Left ventricle myocardium inferior (tissue), 1 donor: ENCODE data around the gene MFAP4. TPM values are rescaled to one million over a fixed set of nuclear protein-coding genes. Genes with fewer than 3 reads are reported as not detected.

Experiments
- DNase-seq: peaks from one replicate; pipeline ENCODE4 v3.0.0-alpha.2; 2020
- H3K27ac ChIP-seq: fragments of 200-600 bp; replicated peaks from 2 replicates; pipeline ENCODE4 v1.8.0; 2021
- H3K27me3 ChIP-seq: fragments of 200-600 bp; 2 replicates; pipeline ENCODE4 v1.8.0; 2021; ENCODE audit warnings: low read depth
- H3K36me3 ChIP-seq: fragments of 200-600 bp; 2 replicates; pipeline ENCODE4 v1.8.0; 2021
- H3K4me1 ChIP-seq: fragments of 200-600 bp; 2 replicates; pipeline ENCODE4 v1.8.0; 2021
- H3K4me3 ChIP-seq: fragments of 200-600 bp; 2 replicates; pipeline ENCODE4 v1.8.0; 2021; ENCODE audit warnings: mild to moderate bottlenecking, moderate library complexity
- H3K9me3 ChIP-seq: fragments of 200-600 bp; replicated peaks from 2 replicates; pipeline ENCODE4 v1.8.0; 2021
- CTCF ChIP-seq: fragments of 200-600 bp; IDR thresholded peaks from 2 replicates; pipeline ENCODE4 v1.8.0; 2021; ENCODE audit warnings: antibody characterized with exemption, mild to moderate bottlenecking, borderline replicate concordance
- intact Hi-C: fragments of 100-400 bp; cut with micrococcal nuclease; formaldehyde crosslinking; loops from one replicate; pipeline ENCODE4 v1.11.0; 2022
- total RNA-seq: library from RNA; stranded (reverse); fragmentation: NEBNext Ultra II Directional; extraction: Animal tissue kit (Norgen Biotek cat#: 25700); gene quantifications from one replicate; pipeline ENCODE4 v1.2.1, GENCODE V29; 2021
- donor health status: DM: no; HTN: yes; CAD: no; lungs with severe emphysema.

MFAP4 gene
- total RNA-seq, 1 donor from 2014 or later, result 65.6 TPM

GRCh38 chr17:19397556-19398041 is 10.6 kb upstream of the MFAP4 start:
- no peak for TF ChIP-seq CTCF
- no peaks in the 10 kb centered on the region for H3K36me3 ChIP-seq
- DNase-seq, result no peak
- no peak overlapping the region for H3K4me3 ChIP-seq
- H3K27ac ChIP-seq, result peak overlapping the region; percentile 64
- intact Hi-C loops, result no loop called here
- peaks cover 23% of the 10 kb centered on the region for H3K4me1 ChIP-seq
- no peaks in the 10 kb centered on the region for H3K9me3 ChIP-seq
- H3K27me3 ChIP-seq, result no peaks in the 10 kb centered on the region

- Histone ChIP-seq H3K36me3 (no peaks in the 10 kb centered on the region), H3K4me1 (peaks cover 27% of the 10 kb centered on the region), H3K27me3 (no peaks in the 10 kb centered on the region), H3K4me3 (no peak overlapping the region), H3K9me3 (no peaks in the 10 kb centered on the region), H3K27ac (no peak overlapping the region)
- intact Hi-C loops, result no loop called here
- TF ChIP-seq CTCF, result no peak
- no peak for DNase-seq
Measured at GRCh38 chr17:19392303-19392702, 5.3 kb upstream of the MFAP4 start.

GRCh38 chr17:19391432-19391831 is 4.4 kb upstream of the MFAP4 start:
- Histone ChIP-seq H3K4me3 (no peak overlapping the region), H3K4me1 (peaks cover 36% of the 10 kb centered on the region), H3K27me3 (no peaks in the 10 kb centered on the region), H3K36me3 (no peaks in the 10 kb centered on the region), H3K27ac (no peak overlapping the region), H3K9me3 (no peaks in the 10 kb centered on the region)
- no peak for DNase-seq
- intact Hi-C loops, result no loop called here
- TF ChIP-seq CTCF, result no peak

GRCh38 chr17:19390951-19391350 is 4.0 kb upstream of the MFAP4 start:
- no peak for DNase-seq
- H3K4me1 ChIP-seq, result peaks cover 41% of the 10 kb centered on the region

GRCh38 chr17:19388791-19389785 is 2.1 kb upstream of the MFAP4 start:
- Histone ChIP-seq H3K36me3 (peaks cover 6% of the 10 kb centered on the region), H3K9me3 (no peaks in the 10 kb centered on the region), H3K27ac (peak overlapping the region; percentile 88), H3K4me3 (no peak overlapping the region), H3K4me1 (peaks cover 59% of the 10 kb centered on the region), H3K27me3 (no peaks in the 10 kb centered on the region)
- DNase-seq, result no peak
- TF ChIP-seq CTCF, result no peak
- intact Hi-C loops, result no loop called here

More at GRCh38 chr17:19390951-19391350, 4.0 kb upstream of the MFAP4 start:
- intact Hi-C loops, result no loop called here
- no peak for TF ChIP-seq CTCF
- Histone ChIP-seq H3K36me3 (no peaks in the 10 kb centered on the region), H3K27ac (no peak overlapping the region), H3K4me3 (no peak overlapping the region), H3K9me3 (no peaks in the 10 kb centered on the region), H3K27me3 (no peaks in the 10 kb centered on the region)
